Activated CD4-positive, alpha-beta T cell treated with anti-CD3 and anti-CD28 coated beads for 48 hours (primary cell): ENCODE measurements around the gene NUDT22.
A peak's percentile ranks its signal among the peaks of the same experiment; 100 is the strongest.
"Not testable (repeated sequence)": the region's sequence is repeated elsewhere in the genome, so short reads cannot be mapped to it uniquely, and the experiment has no call there.

Experiments used
- DNase-seq: peaks from one replicate; pipeline ENCODE4 v3.0.0-alpha.2; 2020

Gene NUDT22

GRCh38 chr11:64245401-64245796, 19.3 kb downstream of the NUDT22 start:
- peak; percentile 27 for DNase-seq

GRCh38 chr11:64245797-64246620, 19.9 kb downstream of the NUDT22 start:
- DNase-seq: peak; percentile 88

- DNase-seq: not testable (repeated sequence)
Measured at GRCh38 chr11:64246621-64246870, 20.5 kb downstream of the NUDT22 start.

- peak; percentile 88 for DNase-seq
Measured at GRCh38 chr11:64246871-64247728, 21.0 kb downstream of the NUDT22 start, which contains the start of gene PPP1R14B. Gene PPP1R14B (minus strand): TSS chr11:64246943. CDS start chr11:64246673, 270 bp downstream.

GRCh38 chr11:64247729-64248531, 21.9 kb downstream of the NUDT22 start:
- DNase-seq: no peak

GRCh38 chr11:64248578-64248977, 22.5 kb downstream of the NUDT22 start:
- no peak for DNase-seq

- no peak for DNase-seq
Measured at GRCh38 chr11:64249038-64249437, 23.0 kb downstream of the NUDT22 start.

- DNase-seq: no peak
Measured at GRCh38 chr11:64249563-64250414, 23.7 kb downstream of the NUDT22 start.

GRCh38 chr11:64250415-64251015, 24.4 kb downstream of the NUDT22 start:
- no peak for DNase-seq

GRCh38 chr11:64251016-64251752, 25.1 kb downstream of the NUDT22 start, which contains the start of gene PLCB3:
Gene PLCB3 (plus strand): TSS chr11:64251530. CDS start chr11:64251650, 120 bp downstream.
- DNase-seq: peak; percentile 70

GRCh38 chr11:64251753-64252002, 25.6 kb downstream of the NUDT22 start:
- DNase-seq: peak; percentile 28

GRCh38 chr11:64252003-64252872, 26.2 kb downstream of the NUDT22 start:
- peak; percentile 48 for DNase-seq

- no peak for DNase-seq
Measured at GRCh38 chr11:64253043-64253442, 27.0 kb downstream of the NUDT22 start.

GRCh38 chr11:64253481-64253880, 27.4 kb downstream of the NUDT22 start:
- no peak for DNase-seq

- DNase-seq: no peak
Measured at GRCh38 chr11:64254326-64254725, 28.3 kb downstream of the NUDT22 start.

- DNase-seq: no peak
Measured at GRCh38 chr11:64255135-64256128, 29.4 kb downstream of the NUDT22 start.

- DNase-seq: no peak
Measured at GRCh38 chr11:64256300-64256699, 30.2 kb downstream of the NUDT22 start.

- no peak for DNase-seq
Measured at GRCh38 chr11:64258356-64258755, 32.3 kb downstream of the NUDT22 start.
